CMK (cell line): ENCODE results near the gene CATSPER4.
"Not testable (repeated sequence)": the region's sequence is repeated elsewhere in the genome, so short reads cannot be mapped to it uniquely, and the experiment has no call there.

Experiments
- DNase-seq: peaks from one replicate; pipeline ENCODE4 v3.0.0-alpha.2; 2010; ENCODE audit warnings: low read depth

The CATSPER4 gene

DNA sequence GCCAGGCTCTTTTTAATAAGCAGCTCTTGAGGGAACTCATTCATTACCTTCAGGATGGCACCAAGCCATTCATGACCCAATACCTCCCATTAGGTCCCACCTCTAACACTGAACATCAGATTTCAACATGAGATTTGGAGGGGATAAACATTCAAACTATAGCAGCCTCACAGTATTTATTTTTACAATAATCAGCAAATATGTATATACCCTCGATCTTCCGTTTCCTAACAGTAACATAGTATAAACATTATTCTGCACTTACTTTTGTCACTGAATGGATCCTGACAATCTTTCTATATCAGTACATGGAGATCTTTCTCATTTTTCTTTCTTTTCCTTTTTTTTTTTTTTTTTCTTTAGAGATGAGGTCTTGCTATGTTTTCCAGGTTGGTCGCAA is 5.4 kb downstream of the CATSPER4 start:
- no peak for DNase-seq

DNA sequence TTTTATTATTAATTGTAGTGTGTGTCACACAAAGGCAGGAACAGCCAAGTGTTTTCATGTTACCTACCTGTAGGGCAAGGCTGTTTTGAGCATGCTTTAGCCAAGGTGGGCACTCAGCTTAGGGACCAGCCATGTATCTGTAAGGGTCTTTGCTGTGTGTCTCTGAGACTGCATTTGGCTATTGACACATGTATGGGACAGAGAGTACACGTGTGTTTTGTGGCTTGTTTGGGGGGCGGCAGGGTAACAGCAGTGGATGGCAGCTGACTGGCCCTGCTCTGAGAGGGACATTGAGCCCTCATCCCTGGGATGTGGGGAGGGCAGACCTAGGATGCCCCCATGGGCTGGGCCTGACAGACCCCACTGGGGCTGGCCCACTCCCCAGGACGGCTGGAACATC is 6.9 kb downstream of the CATSPER4 start:
- no peak for DNase-seq

DNA sequence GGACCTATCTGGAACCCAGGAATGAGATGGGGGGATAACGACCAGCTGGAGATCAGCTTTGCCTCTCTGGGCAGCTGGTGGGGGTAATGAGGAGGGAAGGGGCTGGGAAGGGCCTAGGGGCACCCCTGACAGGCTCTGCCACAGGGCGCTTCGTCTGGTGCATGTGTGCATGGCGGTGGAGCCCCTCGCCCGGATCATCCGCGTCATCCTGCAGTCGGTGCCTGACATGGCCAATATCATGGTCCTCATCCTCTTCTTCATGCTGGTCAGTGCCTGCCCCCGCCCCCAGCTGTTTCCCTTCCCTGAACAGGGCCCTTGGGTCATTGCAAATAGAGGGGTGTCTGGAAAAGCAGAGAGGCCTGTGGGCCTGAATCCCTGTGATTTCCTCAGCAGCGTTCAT is 7.4 kb downstream of the CATSPER4 start:
- DNase-seq, result no peak

DNA sequence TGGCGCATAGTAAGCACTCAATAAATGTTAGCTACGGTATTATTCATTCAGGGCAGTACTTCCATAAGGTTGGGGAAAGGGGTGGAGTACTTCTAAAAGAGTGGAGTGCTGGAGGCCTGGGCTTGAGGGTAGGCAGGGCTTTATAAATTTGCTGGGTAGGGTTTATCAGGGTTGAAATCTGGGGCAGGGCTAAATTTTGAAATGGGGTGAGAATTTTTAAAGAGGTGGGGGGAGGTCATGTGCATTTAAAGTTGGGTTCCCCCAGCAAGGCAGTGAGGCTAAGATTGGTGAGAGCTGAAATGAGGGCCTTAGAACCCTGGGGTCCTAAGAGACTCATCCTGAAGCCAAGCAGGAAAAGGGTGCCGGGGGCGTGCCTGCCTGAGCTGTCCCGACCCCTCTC is 10.0 kb downstream of the CATSPER4 start:
- no peak for DNase-seq

DNA sequence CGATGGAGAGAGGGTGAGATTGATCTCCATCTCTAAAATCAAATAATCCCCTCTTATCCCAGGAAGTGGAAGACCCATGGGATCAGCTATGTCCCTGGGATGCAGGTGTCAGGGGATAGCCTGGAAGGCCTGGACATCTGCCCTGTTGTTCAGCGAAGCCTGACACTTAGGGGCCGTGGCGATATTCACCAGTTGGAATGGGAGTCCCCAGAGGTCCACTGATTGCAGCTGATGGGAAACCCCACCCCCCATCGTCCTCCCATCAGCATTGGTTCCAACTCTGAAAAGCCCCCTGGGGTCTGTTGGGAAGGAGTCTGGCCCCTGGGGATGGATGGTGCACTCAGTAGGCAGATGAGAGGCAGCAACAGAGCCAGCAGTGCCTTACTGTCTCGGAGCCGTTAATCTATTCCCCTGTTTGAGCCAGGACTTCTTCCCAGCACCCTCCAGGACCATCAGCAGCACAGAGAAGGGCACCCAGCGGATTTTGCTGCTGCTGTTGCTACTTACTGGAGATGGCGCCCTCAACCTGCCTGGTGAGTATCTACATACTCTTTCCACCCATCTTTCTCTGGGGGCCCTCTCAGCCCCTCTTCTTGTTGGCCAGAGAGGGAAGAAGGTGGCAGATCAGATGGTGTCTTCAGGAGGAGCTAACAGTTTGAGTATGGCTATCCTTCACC is 13.4 kb downstream of the CATSPER4 start:
- no peak for DNase-seq

DNA sequence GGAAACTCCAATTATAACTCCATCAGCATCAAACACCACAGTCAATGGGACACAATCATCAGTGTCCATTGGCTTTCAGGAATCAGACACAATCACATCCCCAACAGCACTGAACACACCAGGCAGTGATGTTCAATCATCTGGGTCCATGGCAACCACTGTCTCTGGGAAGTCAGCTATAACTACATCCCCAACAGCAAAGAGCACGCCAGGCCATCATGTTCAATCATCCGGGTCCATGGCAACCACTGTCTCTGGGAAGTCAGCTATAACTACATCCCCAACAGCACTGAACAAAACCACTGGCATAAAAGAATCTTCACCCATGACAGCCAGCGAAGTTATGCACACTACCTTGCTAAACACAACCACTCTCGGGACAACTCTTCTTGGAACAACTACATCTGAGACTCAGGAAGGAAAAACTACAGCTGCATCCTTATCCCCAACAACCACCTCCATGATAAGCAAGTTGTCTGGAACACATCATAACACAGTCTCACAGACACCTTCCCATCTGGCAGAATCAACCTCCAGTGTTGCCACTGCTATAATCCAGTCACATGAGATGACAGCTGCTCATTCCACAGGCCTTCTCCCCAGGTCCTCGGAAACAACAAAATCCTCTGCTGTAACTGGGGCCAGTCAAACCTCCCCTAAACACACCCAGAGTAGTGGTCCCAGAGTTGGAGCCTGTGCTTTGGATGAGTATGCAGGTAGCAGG is 19.9 kb downstream of the CATSPER4 start:
- DNase-seq, result no peak

- DNase-seq, result no peak
Measured at GRCh38 chr1:26212726-26213125, 22.3 kb downstream of the CATSPER4 start.

- DNase-seq, result no peak
Measured at GRCh38 chr1:26213335-26213905, 23.0 kb downstream of the CATSPER4 start.

DNA sequence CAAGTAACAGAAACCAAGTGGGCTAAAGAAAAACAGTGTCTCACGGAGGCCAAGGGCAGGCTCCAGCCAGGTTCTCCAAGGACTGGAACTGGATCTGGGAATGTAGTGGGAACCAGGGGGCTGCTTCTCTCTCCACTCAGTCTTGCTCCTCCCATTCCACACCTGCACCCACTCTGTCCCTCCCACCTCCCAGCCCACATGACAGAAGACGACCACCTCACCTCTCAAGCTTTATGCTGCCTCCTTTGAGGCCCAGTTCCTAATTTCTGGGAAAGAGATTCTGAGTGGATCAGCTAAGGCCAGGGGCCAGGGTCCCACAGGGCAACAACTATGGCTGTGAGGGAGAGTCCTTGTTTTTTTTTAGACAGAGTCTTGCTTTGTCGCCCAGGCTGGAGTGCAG is 24.8 kb downstream of the CATSPER4 start:
- no peak for DNase-seq

DNA sequence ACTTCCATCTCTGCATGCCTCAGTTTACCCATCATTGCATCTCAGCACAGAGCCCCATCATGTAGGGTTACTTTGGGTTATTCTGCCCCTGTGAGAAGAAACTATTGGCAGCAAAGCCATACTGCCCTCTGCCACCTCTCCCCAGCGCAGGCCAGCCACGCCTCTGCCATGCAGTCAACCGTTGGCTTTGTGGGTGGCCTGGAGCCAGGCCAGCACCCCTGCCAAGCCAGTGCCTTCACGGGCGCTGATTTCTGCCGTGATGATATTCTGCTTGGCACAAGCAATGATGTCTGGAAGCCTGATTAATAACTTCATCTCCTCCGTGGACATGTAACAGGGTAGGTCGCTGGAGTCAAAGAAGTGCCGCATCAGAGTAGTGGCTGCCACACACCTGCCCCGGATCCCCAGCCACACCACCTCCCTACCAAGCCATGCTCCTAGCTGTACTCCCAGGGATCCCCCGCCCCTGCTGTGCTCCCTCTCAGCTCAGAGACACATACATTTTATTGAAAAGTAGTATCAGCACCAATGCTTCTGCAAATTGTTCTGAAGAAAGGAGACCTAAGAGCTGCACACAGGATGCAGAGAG is 28.6 kb downstream of the CATSPER4 start:
- no peak for DNase-seq

- DNase-seq, result no peak
Measured at GRCh38 chr1:26220199-26220912, 30.0 kb downstream of the CATSPER4 start.

- DNase-seq, result no peak
Measured at GRCh38 chr1:26221094-26221493, 30.7 kb downstream of the CATSPER4 start.

GRCh38 chr1:26224606-26225005 is 34.2 kb downstream of the CATSPER4 start:
- DNase-seq, result no peak

DNA sequence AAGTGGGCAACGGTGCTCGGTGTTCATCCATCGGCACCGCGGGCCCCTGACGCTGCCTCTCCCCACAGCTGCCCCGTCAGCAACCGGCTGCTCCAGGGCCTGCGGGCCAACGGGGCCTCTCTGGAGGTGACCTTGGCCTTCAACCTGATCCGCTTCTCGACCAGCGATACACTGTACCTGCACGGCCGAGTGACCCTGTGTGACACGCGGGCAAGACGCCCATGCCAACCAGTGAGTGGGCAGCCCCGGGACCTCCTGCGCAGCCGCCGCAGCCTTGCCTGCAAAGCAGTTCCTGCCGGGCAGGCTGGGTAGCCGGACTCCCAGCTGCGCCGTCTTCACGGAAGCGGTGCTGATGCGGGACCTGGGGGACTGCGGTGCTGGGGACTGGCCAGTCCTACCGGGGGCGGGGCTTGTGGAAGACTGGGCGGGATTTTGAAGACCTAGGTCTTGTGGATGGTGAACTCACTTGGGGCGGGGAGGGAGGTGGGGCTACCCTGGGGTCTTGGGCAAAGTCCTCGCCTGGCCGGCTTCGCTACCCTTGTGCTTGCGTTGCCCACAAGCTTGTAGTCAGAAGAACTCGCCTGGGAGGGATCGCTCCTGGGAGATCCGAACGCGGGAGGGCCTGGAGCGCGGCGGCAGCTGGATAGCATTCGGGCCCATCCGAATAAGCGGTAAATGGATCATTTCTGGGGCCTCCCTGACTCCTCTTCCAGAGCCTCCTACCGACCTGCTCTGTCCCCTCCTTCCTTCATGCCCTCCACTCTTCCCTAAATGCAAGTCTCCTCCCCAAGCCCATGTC is 34.8 kb downstream of the CATSPER4 start:
- DNase-seq, result no peak

GRCh38 chr1:26230682-26231081 is 40.3 kb downstream of the CATSPER4 start:
- DNase-seq, result not testable (repeated sequence)

DNA sequence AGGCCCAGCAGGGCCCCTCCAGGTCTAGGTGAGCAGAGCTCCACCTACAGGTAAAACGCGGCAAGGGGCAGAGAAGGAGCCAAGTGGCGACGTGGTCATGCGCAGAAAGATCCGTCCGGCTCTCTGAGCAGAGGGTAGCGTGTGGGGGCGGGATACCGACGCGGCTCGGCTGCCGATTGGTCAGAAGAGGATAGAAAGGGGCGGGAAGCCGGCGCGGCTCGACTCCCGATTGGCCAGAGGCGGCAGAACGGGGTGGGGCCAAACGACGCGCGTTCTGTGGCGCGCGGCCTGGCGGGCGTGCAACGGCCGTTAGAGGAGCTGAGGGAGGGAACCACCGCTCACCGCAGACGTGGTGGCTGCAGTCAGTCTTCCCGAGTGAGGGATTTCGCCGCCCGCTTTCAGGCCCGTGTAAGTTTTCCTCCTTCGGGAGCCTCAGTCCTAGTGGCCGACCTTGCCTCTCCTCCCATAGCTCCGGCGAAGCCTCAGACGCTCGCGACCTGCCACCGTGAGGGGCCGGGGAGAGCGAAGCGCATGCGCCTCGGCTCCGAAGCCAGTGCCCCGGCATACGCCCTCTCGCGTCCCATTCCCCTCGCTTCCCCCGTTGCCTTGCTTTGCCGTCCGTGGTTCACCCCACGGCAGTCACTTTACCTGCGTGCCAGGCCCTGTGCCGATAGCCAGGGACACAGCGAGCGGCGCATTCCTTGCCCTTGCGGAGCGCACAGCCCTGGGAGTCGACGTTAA is 43.7 kb downstream of the CATSPER4 start, which contains the start of gene CEP85:
CEP85 (plus strand) TSS at position 298 of the 741 bp plus-strand sequence. CDS start 5,584 bp downstream, outside the sequence.
- DNase-seq, result peak; percentile 98

GRCh38 chr1:26234644-26235370 is 44.4 kb downstream of the CATSPER4 start:
- DNase-seq, result peak; percentile 47

DNA sequence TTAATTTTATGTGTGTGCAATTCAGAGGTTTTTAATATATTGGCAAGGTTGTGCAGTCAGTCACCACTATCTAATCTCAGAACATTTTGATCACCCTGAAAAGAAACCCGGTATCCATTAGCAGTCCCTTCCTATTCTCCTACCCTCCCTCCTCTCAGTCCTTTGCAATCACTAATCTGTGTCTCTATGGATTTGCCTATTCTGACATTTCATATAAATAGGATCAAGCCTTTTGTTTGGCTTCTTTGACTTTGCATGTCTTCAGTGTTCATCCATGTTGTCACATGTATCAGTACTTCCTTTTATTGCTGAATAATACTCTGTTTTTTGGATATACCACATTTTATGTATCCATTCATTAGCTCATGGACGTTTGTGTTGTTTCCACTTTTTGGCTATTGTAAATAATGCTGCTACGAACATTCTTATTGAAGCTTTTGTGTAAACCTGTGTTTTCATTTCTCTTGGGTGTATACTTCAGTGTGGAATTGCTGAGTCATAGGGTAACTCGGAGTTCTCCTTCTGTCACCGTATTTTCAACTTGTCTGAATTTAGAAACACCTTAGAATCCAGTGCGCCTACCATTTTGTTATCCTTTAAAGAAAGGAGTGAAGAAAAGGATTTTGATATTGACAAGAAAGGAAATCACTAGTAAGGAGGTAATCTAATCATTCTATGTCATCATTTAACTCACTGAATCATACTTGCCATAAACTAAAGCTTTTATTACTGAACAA is 47.0 kb downstream of the CATSPER4 start:
- DNase-seq, result no peak

DNA sequence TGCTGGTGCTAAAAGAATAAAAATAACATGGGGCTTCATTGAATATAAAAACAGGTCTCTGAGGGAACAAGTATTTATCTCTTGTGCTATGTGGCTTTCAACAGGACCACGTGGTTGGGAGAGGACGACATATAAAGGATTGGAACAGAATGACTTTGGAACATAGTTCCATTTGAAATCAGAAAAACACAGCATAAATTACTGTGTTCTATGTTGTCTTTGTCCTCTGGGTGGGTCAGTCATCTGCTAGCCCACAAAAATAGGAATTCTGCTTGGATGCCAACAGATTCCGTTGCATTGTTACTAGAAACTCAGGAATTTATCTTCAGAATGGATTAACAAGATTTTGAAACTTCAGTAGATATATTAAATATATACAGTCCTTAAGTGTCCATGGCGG is 49.5 kb downstream of the CATSPER4 start:
- DNase-seq, result no peak
